IMR-90 (cell line): ENCODE data around the gene PTMS.

Experiments
- MAFK ChIP-seq: IDR thresholded peaks from 2 replicates; pipeline ENCODE4 v1.6.1; 2012; ENCODE audit warnings: low read depth, low read length, improper control_type of control experiment
- POLR2A ChIP-seq: IDR thresholded peaks from 2 replicates; pipeline ENCODE4 v1.6.1; 2012; ENCODE audit warnings: mild to moderate bottlenecking, low read depth, low read length
- RAD21 ChIP-seq: IDR thresholded peaks from 2 replicates; pipeline ENCODE4 v1.6.1; 2012; ENCODE audit warnings: low read length, improper control_type of control experiment
- RCOR1 ChIP-seq: IDR thresholded peaks from 2 replicates; pipeline ENCODE4 v1.6.1; 2012; ENCODE audit warnings: mild to moderate bottlenecking, low read length, improper control_type of control experiment; ENCODE audit not compliant: insufficient replicate concordance
- RFX5 ChIP-seq: IDR thresholded peaks from 2 replicates; pipeline ENCODE4 v1.8.0; 2012; ENCODE audit warnings: low read depth, mild to moderate bottlenecking, low read length, moderate library complexity
- SMC3 ChIP-seq: fragments of 150-350 bp; IDR thresholded peaks from 2 replicates; pipeline ENCODE4 v1.6.1; 2016; ENCODE audit warnings: low read depth, mild to moderate bottlenecking, antibody characterized with exemption, low read length, moderate library complexity
- TF ChIP-seq, protein P1 (sequence below): conservative IDR thresholded peaks from 2 replicates; pipeline ENCODE4 v1.5.1; 2012; ENCODE audit warnings: mild to moderate bottlenecking, low read depth, low read length, improper control_type of control experiment

DNA sequence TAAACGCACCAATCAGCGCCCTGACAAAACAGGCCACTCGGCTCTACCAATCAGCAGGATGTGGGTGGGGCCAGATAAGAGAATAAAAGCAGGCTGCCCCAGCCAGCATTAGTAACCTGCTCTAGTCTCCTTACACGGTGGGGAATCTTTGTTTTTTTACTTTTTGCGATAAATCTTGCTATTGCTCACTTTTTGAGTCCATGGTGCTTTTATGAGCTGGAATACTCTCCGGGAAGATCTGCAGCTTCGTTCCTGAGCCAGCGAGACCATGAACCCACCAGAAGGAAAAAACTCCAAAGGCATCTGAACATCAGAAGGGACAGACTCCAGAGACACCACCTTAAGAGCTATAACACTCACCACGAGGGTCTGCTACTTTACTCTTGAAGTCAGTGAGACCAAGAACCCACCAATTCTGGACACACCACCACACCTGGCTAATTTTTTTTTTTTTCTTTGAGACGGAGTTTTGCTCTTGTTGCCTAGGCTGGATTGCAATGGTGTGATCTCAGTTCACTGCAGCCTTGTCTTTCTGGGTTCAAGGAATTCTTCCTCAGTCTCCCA, 49.2 kb upstream of the PTMS start:
- TF ChIP-seq, protein P1, sequence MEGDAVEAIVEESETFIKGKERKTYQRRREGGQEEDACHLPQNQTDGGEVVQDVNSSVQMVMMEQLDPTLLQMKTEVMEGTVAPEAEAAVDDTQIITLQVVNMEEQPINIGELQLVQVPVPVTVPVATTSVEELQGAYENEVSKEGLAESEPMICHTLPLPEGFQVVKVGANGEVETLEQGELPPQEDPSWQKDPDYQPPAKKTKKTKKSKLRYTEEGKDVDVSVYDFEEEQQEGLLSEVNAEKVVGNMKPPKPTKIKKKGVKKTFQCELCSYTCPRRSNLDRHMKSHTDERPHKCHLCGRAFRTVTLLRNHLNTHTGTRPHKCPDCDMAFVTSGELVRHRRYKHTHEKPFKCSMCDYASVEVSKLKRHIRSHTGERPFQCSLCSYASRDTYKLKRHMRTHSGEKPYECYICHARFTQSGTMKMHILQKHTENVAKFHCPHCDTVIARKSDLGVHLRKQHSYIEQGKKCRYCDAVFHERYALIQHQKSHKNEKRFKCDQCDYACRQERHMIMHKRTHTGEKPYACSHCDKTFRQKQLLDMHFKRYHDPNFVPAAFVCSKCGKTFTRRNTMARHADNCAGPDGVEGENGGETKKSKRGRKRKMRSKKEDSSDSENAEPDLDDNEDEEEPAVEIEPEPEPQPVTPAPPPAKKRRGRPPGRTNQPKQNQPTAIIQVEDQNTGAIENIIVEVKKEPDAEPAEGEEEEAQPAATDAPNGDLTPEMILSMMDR = no peak
- no peak for TF ChIP-seq RCOR1
- TF ChIP-seq POLR2A = no peak
- TF ChIP-seq MAFK = no peak
- no peak for TF ChIP-seq RAD21
- no peak for TF ChIP-seq RFX5
- no peak for TF ChIP-seq SMC3
